ENCODE data around the gene INSL3. TPM values are rescaled to one million over a fixed set of nuclear protein-coding genes. Genes with fewer than 3 reads are reported as not detected.

Gene INSL3
- total and polyA plus RNA-seq, 11 donors: 0.56 TPM; not detected in 10

DNA sequence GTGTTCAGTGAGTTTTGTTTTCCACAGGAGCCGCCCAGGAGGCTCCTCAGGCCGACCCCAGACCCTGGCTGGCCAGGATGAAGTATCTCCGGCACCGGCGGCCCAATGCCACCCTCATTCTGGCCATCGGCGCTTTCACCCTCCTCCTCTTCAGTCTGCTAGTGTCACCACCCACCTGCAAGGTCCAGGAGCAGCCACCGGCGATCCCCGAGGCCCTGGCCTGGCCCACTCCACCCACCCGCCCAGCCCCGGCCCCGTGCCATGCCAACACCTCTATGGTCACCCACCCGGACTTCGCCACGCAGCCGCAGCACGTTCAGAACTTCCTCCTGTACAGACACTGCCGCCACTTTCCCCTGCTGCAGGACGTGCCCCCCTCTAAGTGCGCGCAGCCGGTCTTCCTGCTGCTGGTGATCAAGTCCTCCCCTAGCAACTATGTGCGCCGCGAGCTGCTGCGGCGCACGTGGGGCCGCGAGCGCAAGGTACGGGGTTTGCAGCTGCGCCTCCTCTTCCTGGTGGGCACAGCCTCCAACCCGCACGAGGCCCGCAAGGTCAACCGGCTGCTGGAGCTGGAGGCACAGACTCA is 13.5 kb downstream of the INSL3 start:
- Histone ChIP-seq H3K27ac (no peak overlapping the region), H3K4me3 (no peak overlapping the region), H3K9me3 (peaks cover 0 to 8% (median 0%) of the 10 kb centered on the region in 12 donors), H3K36me3 (no peaks in the 10 kb centered on the region), H3K27me3 (peaks cover 0 to 28% (median 4%) of the 10 kb centered on the region in 9 donors), H3K4me1 (peaks cover 0 to 11% (median 0%) of the 10 kb centered on the region in 12 donors)
- ATAC-seq (no peak), DNase-seq (no peak)
- no peak for TF ChIP-seq POLR2A (IDR thresholded peaks at IDR 0.05)
- TF ChIP-seq, protein P1, sequence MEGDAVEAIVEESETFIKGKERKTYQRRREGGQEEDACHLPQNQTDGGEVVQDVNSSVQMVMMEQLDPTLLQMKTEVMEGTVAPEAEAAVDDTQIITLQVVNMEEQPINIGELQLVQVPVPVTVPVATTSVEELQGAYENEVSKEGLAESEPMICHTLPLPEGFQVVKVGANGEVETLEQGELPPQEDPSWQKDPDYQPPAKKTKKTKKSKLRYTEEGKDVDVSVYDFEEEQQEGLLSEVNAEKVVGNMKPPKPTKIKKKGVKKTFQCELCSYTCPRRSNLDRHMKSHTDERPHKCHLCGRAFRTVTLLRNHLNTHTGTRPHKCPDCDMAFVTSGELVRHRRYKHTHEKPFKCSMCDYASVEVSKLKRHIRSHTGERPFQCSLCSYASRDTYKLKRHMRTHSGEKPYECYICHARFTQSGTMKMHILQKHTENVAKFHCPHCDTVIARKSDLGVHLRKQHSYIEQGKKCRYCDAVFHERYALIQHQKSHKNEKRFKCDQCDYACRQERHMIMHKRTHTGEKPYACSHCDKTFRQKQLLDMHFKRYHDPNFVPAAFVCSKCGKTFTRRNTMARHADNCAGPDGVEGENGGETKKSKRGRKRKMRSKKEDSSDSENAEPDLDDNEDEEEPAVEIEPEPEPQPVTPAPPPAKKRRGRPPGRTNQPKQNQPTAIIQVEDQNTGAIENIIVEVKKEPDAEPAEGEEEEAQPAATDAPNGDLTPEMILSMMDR (IDR thresholded peaks at IDR 0.05): no peak
- intact Hi-C loops (cut with DNase I): no loop called here
- WGBS, 4 donors: 50 to 72% (median 64%) methylated on average over 22 to 38 of the region's 38 CpGs

DNA sequence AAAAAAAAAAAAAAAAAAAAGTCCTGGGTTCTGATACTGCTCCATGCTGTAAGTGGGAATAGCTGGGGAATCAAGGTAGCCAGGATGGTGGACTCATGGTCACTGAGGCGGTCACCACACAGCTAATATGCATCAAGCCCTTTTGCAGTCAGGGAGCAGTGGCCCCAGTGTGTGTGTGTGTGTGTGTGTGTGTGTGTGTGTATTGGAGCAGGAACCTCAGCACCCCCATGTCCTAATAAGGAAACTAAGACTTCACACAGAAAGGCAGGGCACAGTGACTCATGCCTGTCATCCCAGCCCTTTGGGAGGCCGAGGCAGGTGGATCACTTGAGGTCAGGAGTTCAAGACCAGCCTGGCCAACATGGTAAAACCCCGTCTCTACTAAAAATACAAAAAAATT is 14.4 kb downstream of the INSL3 start:
- intact Hi-C loops (cut with DNase I): no loop called here
- Histone ChIP-seq H3K36me3 (no peaks in the 10 kb centered on the region), H3K27ac (no peak overlapping the region), H3K4me1 (peaks cover 0 to 13% (median 0%) of the 10 kb centered on the region in 12 donors), H3K9me3 (peaks cover 0 to 8% (median 0%) of the 10 kb centered on the region in 12 donors), H3K4me3 (no peak overlapping the region), H3K27me3 (peaks cover 0 to 24% (median 6%) of the 10 kb centered on the region in 9 donors)
- 63 to 75% (median 72%) methylated on average over 3 of the region's 3 CpGs for WGBS, 4 donors
- ATAC-seq: no peak
- no peak for DNase-seq
- no peak for TF ChIP-seq POLR2A (IDR thresholded peaks at IDR 0.05)
- TF ChIP-seq, protein P1 (IDR thresholded peaks at IDR 0.05): no peak

DNA sequence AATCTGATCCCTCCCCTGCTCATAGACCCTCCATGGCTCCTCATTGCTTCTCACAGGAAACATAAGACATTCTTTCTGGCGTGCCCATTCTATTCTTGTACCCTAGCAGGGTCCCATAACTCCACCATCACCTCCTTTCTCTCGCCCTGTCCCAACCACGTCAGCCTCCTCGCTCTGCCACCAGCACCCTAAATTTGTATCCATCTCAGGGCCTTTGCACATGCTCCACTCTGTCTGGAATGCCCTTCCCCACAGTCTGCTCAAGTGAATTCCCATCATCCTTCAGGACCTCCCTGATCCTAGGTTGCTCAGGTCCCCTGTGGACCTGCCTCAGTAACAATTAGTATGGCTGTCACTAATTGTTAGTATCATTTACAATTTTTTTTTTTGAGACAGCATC is 15.9 kb downstream of the INSL3 start:
- H3K9me3 ChIP-seq: no peaks in the 10 kb centered on the region
- TF ChIP-seq, protein P1 (IDR thresholded peaks at IDR 0.05): no peak
- TF ChIP-seq POLR2A (IDR thresholded peaks at IDR 0.05): no peak
- no peaks in the 10 kb centered on the region for H3K36me3 ChIP-seq
- no peak overlapping the region for H3K27ac ChIP-seq
- no peak for ATAC-seq
- DNase-seq: no peak
- H3K27me3 ChIP-seq: peaks cover 0 to 35% (median 6%) of the 10 kb centered on the region in 9 donors
- peaks cover 0 to 13% (median 0%) of the 10 kb centered on the region in 12 donors for H3K4me1 ChIP-seq
- intact Hi-C loops (cut with DNase I): no loop called here
- WGBS, 4 donors: 78 to 87% (median 84%) methylated on average over 4 of the region's 4 CpGs
- H3K4me3 ChIP-seq: no peak overlapping the region

DNA sequence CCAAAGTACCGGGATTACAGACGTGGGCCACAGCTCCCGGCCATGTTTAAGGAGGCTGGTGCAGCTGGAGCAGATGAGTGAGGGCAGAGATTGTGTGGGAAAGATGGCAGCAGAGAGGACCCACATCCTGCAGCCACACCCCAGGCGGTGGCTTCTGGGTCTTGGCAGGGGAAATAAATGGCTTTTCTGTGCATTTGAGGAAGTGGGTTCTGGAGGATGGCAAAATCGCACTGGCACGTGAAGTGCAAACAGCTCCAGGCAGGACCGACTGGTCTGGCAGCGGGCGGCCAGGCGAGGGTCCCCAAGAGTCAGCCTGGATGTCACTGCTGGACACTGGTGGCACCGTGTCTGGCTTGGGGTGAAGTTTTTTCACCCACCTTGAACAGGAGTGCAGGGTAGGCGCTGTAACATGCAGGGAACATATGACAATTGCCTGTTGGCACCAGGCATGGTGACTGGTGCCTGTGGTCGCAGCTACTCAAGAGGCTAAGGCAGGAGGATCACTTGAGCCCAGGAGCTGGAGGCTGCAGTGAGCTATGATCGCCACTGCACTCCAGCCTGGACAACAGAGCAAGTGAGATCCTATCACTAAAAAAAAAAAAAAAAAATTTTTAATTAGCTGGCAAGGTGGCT is 17.9 kb downstream of the INSL3 start:
- Histone ChIP-seq H3K9me3 (no peaks in the 10 kb centered on the region), H3K27ac (no peak overlapping the region), H3K4me3 (no peak overlapping the region), H3K36me3 (no peaks in the 10 kb centered on the region), H3K4me1 (peaks cover 0 to 13% (median 0%) of the 10 kb centered on the region in 12 donors), H3K27me3 (peaks cover 0 to 42% (median 6%) of the 10 kb centered on the region in 9 donors)
- ATAC-seq (peak in 2 of 4 donors; percentile 16 to 53), DNase-seq (no peak)
- TF ChIP-seq POLR2A (IDR thresholded peaks at IDR 0.05): no peak
- TF ChIP-seq, protein P1 (IDR thresholded peaks at IDR 0.05): no peak
- intact Hi-C loops (cut with DNase I): no loop called here
- 62 to 68% (median 64%) methylated on average over 14 of the region's 14 CpGs for WGBS, 4 donors
